GM12878 (cell line): ENCODE measurements around the gene SRD5A1. TPM values are rescaled to one million over a fixed set of nuclear protein-coding genes. Genes with fewer than 3 reads are reported as not detected.

Experiments used
- GABPA ChIP-seq: IDR thresholded peaks from 2 replicates; pipeline ENCODE4 v1.6.1; 2014; ENCODE audit warnings: antibody characterized with exemption, low read depth, mild to moderate bottlenecking, inconsistent platforms
- HDAC6 ChIP-seq: fragments of 200-600 bp; sonication (generic); IDR thresholded peaks from one replicate; pipeline ENCODE4 v1.8.0; 2017; ENCODE audit warnings: antibody characterized with exemption; ENCODE audit not compliant: unreplicated experiment
- KLF5 ChIP-seq: fragments of 450-650 bp; IDR thresholded peaks from 2 replicates; pipeline ENCODE4 v1.6.1; 2014; ENCODE audit warnings: mild to moderate bottlenecking; ENCODE audit not compliant: partially characterized antibody
- MEF2B ChIP-seq: fragments of 450-650 bp; IDR thresholded peaks from 2 replicates; pipeline ENCODE4 v1.6.1; 2018; ENCODE audit warnings: mild to moderate bottlenecking, moderate library complexity; ENCODE audit not compliant: partially characterized antibody, poor library complexity, severe bottlenecking
- PKNOX1 ChIP-seq: fragments of 450-650 bp; IDR thresholded peaks from 2 replicates; pipeline ENCODE4 v1.6.1; 2016; ENCODE audit warnings: mild to moderate bottlenecking
- POU2F2 ChIP-seq: IDR thresholded peaks from 3 replicates; pipeline ENCODE4 v1.6.1; 2011; ENCODE audit warnings: low read depth, mild to moderate bottlenecking, low read length, borderline replicate concordance
- RB1 ChIP-seq: fragments of 450-650 bp; formaldehyde crosslinking; IDR thresholded peaks from 2 replicates; pipeline ENCODE4 v1.6.1; 2017; ENCODE audit warnings: mild to moderate bottlenecking, borderline replicate concordance
- SIX5 ChIP-seq: IDR thresholded peaks from 2 replicates; pipeline ENCODE4 v1.6.1; 2011; ENCODE audit warnings: mild to moderate bottlenecking, low read depth, low read length, moderate library complexity; ENCODE audit not compliant: severe bottlenecking
- SKIL ChIP-seq: fragments of 450-650 bp; IDR thresholded peaks from 2 replicates; pipeline ENCODE4 v1.6.1; 2017; ENCODE audit warnings: mild to moderate bottlenecking, low read depth, inconsistent platforms; ENCODE audit not compliant: poor library complexity, severe bottlenecking
- ZBED1 ChIP-seq: IDR thresholded peaks from 2 replicates; pipeline ENCODE4 v1.6.1; 2016; ENCODE audit warnings: borderline replicate concordance
- polyA plus RNA-seq, 11 experiments: library from polyadenylated mRNA; depleted of rRNA in 4 of 11; unstranded in 6 of 11; stranded (reverse) in 5 of 11; fragments of >200 nt; fragmentation: Nextera tagmentation in 4 of 11; fragmentation: Illumina TruSeq in 1 of 11; extraction: Ambion mirVana in 4 of 11; extraction: Trizol in 1 of 11; gene quantifications; 1 replicate in 1 of 11; 2 replicates in 10 of 11; pipeline versions ENCODE4 v1.2.1 to v1.2.3, GENCODE V29; 2011 to 2016; ENCODE audit warnings: inconsistent platforms in 2 of 11, missing spikeins in 2 of 11, low read depth in 1 of 11
- total RNA-seq, 4 experiments: library from RNA; depleted of rRNA in 3 of 4; stranded (reverse); fragments of >200 nt in 3 of 4; fragmentation: Illumina TruSeq in 1 of 4; extraction: Trizol in 1 of 4; gene quantifications; 2 replicates each; pipeline versions ENCODE4 v1.2.1 to v1.2.3, GENCODE V29; 2013 to 2021
- TF ChIP-seq, protein P1 (sequence below): IDR thresholded peaks from 2 replicates; pipeline ENCODE4 v1.6.1; 2012; ENCODE audit warnings: low read depth, low read length, improper control_type of control experiment
- TF ChIP-seq, protein P2 (sequence below): fragments of 450-650 bp; IDR thresholded peaks from 2 replicates; pipeline ENCODE4 v1.6.1; 2017; ENCODE audit warnings: borderline replicate concordance

Gene SRD5A1
- total and polyA plus RNA-seq, 10 of the 15 experiments (the other 5 are each of a cell fraction or from before 2014, with no cell fraction given) = 0.76 to 20.1 (median 12.3) TPM

DNA sequence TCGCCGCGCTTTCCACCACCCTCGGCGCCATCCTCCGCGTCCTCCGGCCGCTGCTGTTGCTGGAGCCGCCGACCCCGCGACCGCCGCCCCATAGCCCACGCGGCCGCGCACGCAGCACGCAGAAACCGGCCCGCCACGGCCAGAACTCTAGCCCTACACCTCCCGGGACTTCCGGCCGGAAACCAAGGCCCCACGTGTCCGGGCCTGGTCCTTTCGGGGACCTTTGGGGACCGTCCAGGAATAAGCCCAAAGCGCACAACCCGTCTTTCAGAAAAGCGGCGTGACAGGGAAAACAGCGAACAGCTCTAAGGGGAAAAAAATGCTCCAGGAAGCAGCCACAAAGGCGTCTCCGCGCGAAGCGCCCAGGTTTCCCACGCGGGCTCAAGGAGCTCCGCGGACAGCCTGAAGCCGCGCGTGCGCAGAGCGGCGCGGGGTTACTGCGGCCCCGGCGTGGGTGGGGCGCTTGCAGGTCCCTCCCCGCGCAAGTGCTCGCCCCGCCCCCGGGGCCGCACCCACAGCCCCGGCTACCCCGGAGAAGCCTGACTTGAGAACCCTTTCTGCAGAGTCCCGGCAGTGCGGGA, at the start of gene SRD5A1, which contains the start of gene NSUN2 (continued):
- TF ChIP-seq SKIL (no peak), KLF5 (peak; percentile 91), HDAC6 (no peak), POU2F2 (peak; percentile 78; the same call in 1 of the 3 replicates), MEF2B (peak; percentile 20), GABPA (peak; percentile 81), PKNOX1 (no peak), SIX5 (peak; percentile 39), RB1 (peak; percentile 73; the same call in 1 of the 2 replicates), ZBED1 (no peak)
- TF ChIP-seq, protein P1, sequence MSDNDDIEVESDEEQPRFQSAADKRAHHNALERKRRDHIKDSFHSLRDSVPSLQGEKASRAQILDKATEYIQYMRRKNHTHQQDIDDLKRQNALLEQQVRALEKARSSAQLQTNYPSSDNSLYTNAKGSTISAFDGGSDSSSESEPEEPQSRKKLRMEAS = peak; percentile 91
- TF ChIP-seq, protein P2, sequence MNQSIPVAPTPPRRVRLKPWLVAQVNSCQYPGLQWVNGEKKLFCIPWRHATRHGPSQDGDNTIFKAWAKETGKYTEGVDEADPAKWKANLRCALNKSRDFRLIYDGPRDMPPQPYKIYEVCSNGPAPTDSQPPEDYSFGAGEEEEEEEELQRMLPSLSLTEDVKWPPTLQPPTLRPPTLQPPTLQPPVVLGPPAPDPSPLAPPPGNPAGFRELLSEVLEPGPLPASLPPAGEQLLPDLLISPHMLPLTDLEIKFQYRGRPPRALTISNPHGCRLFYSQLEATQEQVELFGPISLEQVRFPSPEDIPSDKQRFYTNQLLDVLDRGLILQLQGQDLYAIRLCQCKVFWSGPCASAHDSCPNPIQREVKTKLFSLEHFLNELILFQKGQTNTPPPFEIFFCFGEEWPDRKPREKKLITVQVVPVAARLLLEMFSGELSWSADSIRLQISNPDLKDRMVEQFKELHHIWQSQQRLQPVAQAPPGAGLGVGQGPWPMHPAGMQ = peak; percentile 96
